Measurements from ENCODE around the gene CAPNS1. TPM values are rescaled to one million over a fixed set of nuclear protein-coding genes. Genes with fewer than 3 reads are reported as not detected.

Gene CAPNS1
- total RNA-seq, 2 experiments from 2014 or later, result 167 to 177 TPM

GRCh38 chr19:36139120-36139472 lies 770 bp upstream of the CAPNS1 start:
- peaks cover 15% of the 10 kb centered on the region for H3K36me3 ChIP-seq (ENCODE audit: insufficient read depth, low read length)
- Mint-ChIP-seq H3K27ac (peak overlapping the region; percentile 60), H3K36me3 (ENCODE audit: low read depth) (peaks cover 38% of the 10 kb centered on the region), H3K4me3 (peak overlapping the region; percentile 89), H3K27me3 (no peaks in the 10 kb centered on the region), H3K9me3 (no peaks in the 10 kb centered on the region), H3K4me1 (ENCODE audit: low read depth) (peaks cover 22% of the 10 kb centered on the region)
- intact Hi-C loops (cut with DNase I, micrococcal nuclease), result loop anchor here in 1 of 2 experiments (1.0 kb wide), 1 partner anchor 11 kb away; no protein-coding TSS in a partner anchor
- ChIA-PET CTCF (interaction anchor here (0.7 to 2.0 kb wide), 2 partner anchors 11 to 22 kb away, joined by 5 to 15 read pairs; no protein-coding TSS in a partner anchor), POLR2A (interaction anchor here (0.6 to 2.6 kb wide), 7 partner anchors 10 to 187 kb away, joined by 3 to 44 read pairs (median 7); partner anchors contain the start of genes POLR2I, TBCB, ZNF146 and ZNF565)
- ATAC-seq (ENCODE audit: poor library complexity) (no peak), DNase-seq (no peak)
- no peaks in the 10 kb centered on the region for H3K27me3 ChIP-seq (ENCODE audit: control insufficient read depth in 1 of 2, insufficient read depth in 2 of 2, low read length in 2 of 2)
- no peaks in the 10 kb centered on the region for H3K9me3 ChIP-seq (ENCODE audit: control insufficient read depth in 1 of 2, insufficient read depth in 1 of 2, low read length in 2 of 2)
- TF ChIP-seq CTCF (IDR thresholded peaks at IDR 0.05), result no peak
- H3K4me3 ChIP-seq (ENCODE audit: low read length), result peak overlapping the region; percentile 97
- H3K4me1 ChIP-seq (ENCODE audit: insufficient read depth, low read length), result peaks cover 25% of the 10 kb centered on the region
- peak overlapping the region; percentile 76 to 80 for H3K27ac ChIP-seq (ENCODE audit: low read depth in 1 of 2, low read length in 2 of 2)

GRCh38 chr19:36140304-36141038 lies 605 bp downstream of the CAPNS1 start:
- ChIA-PET POLR2A (interaction anchor here (1.0 to 2.0 kb wide), 4 partner anchors 10 to 33 kb away, joined by 3 to 44 read pairs (median 12); partner anchors contain the start of genes POLR2I and TBCB), CTCF (interaction anchor here (1.6 to 2.0 kb wide), 2 partner anchors 13 to 75 kb away, joined by 7 to 15 read pairs; partner anchors contain the start of genes ZNF146 and ZNF565)
- DNase-seq (peak in 10 of 14 experiments; percentile 8 to 74 (median 28)), ATAC-seq (ENCODE audit: poor library complexity) (peak; percentile 11)
- peak overlapping the region; percentile 97 for H3K4me3 ChIP-seq (ENCODE audit: low read length)
- peaks cover 48% of the 10 kb centered on the region for H3K36me3 Mint-ChIP-seq (ENCODE audit: low read depth)
- H3K9me3 Mint-ChIP-seq, result no peaks in the 10 kb centered on the region
- H3K9me3 ChIP-seq (ENCODE audit: control insufficient read depth in 1 of 2, insufficient read depth in 1 of 2, low read length in 2 of 2), result no peaks in the 10 kb centered on the region
- intact Hi-C loops (cut with DNase I, micrococcal nuclease), result loop anchor here (1.0 to 5.0 kb wide), 5 partner anchors 14 to 86 kb away; partner anchors contain the start of genes THAP8 (in 2 of the 2), WDR62 (in 2 of the 2), TBCB (in 1 of the 2) and ZNF565 (in 1 of the 2)
- H3K27ac ChIP-seq (ENCODE audit: low read depth in 1 of 2, low read length in 2 of 2), result peak overlapping the region; percentile 50 to 80
- no peak for TF ChIP-seq CTCF (IDR thresholded peaks at IDR 0.05)
- peaks cover 23% of the 10 kb centered on the region for H3K36me3 ChIP-seq (ENCODE audit: insufficient read depth, low read length)
- H3K27ac Mint-ChIP-seq, result peak overlapping the region; percentile 60
- no peaks in the 10 kb centered on the region for H3K27me3 Mint-ChIP-seq
- H3K4me1 Mint-ChIP-seq (ENCODE audit: low read depth), result peaks cover 22% of the 10 kb centered on the region
- no peaks in the 10 kb centered on the region for H3K27me3 ChIP-seq (ENCODE audit: control insufficient read depth in 1 of 2, insufficient read depth in 2 of 2, low read length in 2 of 2)
- peaks cover 25% of the 10 kb centered on the region for H3K4me1 ChIP-seq (ENCODE audit: insufficient read depth, low read length)
- H3K4me3 Mint-ChIP-seq, result peak overlapping the region; percentile 89

GRCh38 chr19:36141039-36141927 lies 1.4 kb downstream of the CAPNS1 start:
- ChIA-PET POLR2A (interaction anchor here (2.0 kb wide), 2 partner anchors 12 to 26 kb away, joined by 22 to 44 read pairs; partner anchors contain the start of genes POLR2I and TBCB), CTCF (interaction anchor here (1.6 to 2.0 kb wide), 2 partner anchors 14 to 74 kb away, joined by 7 to 15 read pairs; partner anchors contain the start of genes ZNF146 and ZNF565)
- Histone ChIP-seq H3K4me1 (ENCODE audit: insufficient read depth, low read length) (peaks cover 25% of the 10 kb centered on the region), H3K27me3 (ENCODE audit: control insufficient read depth in 1 of 2, insufficient read depth in 2 of 2, low read length in 2 of 2) (no peaks in the 10 kb centered on the region), H3K27ac (ENCODE audit: low read depth in 1 of 2, low read length in 2 of 2) (peak overlapping the region in 1 of 2 donors; percentile 29), H3K9me3 (ENCODE audit: control insufficient read depth in 1 of 2, insufficient read depth in 1 of 2, low read length in 2 of 2) (no peaks in the 10 kb centered on the region), H3K36me3 (ENCODE audit: insufficient read depth, low read length) (peaks cover 31% of the 10 kb centered on the region), H3K4me3 (ENCODE audit: low read length) (peak overlapping the region; percentile 97)
- Mint-ChIP-seq H3K27me3 (no peaks in the 10 kb centered on the region), H3K4me1 (ENCODE audit: low read depth) (peaks cover 22% of the 10 kb centered on the region), H3K27ac (peak overlapping the region; percentile 60), H3K9me3 (no peaks in the 10 kb centered on the region), H3K4me3 (peak overlapping the region; percentile 82), H3K36me3 (ENCODE audit: low read depth) (peaks cover 56% of the 10 kb centered on the region)
- TF ChIP-seq CTCF (IDR thresholded peaks at IDR 0.05), result no peak
- DNase-seq (peak; percentile 79 to 94 (median 88)), ATAC-seq (ENCODE audit: poor library complexity) (peak; percentile 85)
- intact Hi-C loops (cut with DNase I, micrococcal nuclease), result loop anchor here (1.0 to 5.0 kb wide), 4 partner anchors 14 to 87 kb away; partner anchors contain the start of genes THAP8 (in 2 of the 2), WDR62 (in 2 of the 2) and ZNF565 (in 1 of the 2)

Data from CD4-positive, alpha-beta T cell (primary cell).